Activated CD4-positive, alpha-beta T cell treated with anti-CD3 and anti-CD28 coated beads for 36 hours (primary cell): Measurements from ENCODE around the gene KIRREL3. TPM values are rescaled to one million over a fixed set of nuclear protein-coding genes. Genes with fewer than 3 reads are reported as not detected.

Experiments used
- ATAC-seq: fragments of 200-7000 bp; cut with Tn5 transposase; one replicate; pipeline ENCODE4 v1.10.0; 2021; ENCODE audit warnings: mild to moderate bottlenecking, moderate library complexity
- CTCF ChIA-PET: fragments of 350-600 bp; sonication (Branson Sonifier 250); formaldehyde crosslinking; loops from one replicate; lab custom pipeline; 2021; ENCODE audit warnings: antibody characterized with exemption; lab: Charles Lee
- POLR2A ChIA-PET: fragments of 350-600 bp; sonication (Branson Sonifier 250); formaldehyde crosslinking; loops from one replicate; lab custom pipeline; 2021; ENCODE audit warnings: antibody characterized with exemption, inconsistent platforms; lab: Charles Lee
- DNase-seq: peaks from one replicate; pipeline ENCODE4 v3.0.0-alpha.2; 2020
- H3K27ac Mint-ChIP-seq: one replicate; pipeline ENCODE4 v1.8.0; 2021; ENCODE audit warnings: mixed read lengths
- H3K27me3 Mint-ChIP-seq: one replicate; pipeline ENCODE4 v1.8.0; 2021; ENCODE audit warnings: mixed read lengths
- H3K36me3 Mint-ChIP-seq: one replicate; pipeline ENCODE4 v1.8.0; 2021; ENCODE audit warnings: low read depth, mixed read lengths
- H3K4me1 Mint-ChIP-seq: one replicate; pipeline ENCODE4 v1.8.0; 2021; ENCODE audit warnings: mixed read lengths
- H3K4me3 Mint-ChIP-seq: one replicate; pipeline ENCODE4 v1.8.0; 2021; ENCODE audit warnings: mild to moderate bottlenecking, moderate library complexity, mixed read lengths
- H3K9me3 Mint-ChIP-seq: one replicate; pipeline ENCODE4 v1.8.0; 2021; ENCODE audit warnings: low read depth, mixed read lengths
- intact Hi-C, 2 experiments: fragments of 100-400 bp; cut with DNase I in 1 of 2; cut with micrococcal nuclease in 1 of 2; formaldehyde crosslinking; loops; one replicate each; pipeline versions ENCODE4 v1.14.2 to v1.15.1; 2022 to 2024; cut with DNase I, micrococcal nuclease
- total RNA-seq, 2 experiments: library from RNA; stranded (reverse); gene quantifications; one replicate each; pipeline ENCODE4 v1.2.3, GENCODE V29; 2021

The KIRREL3 gene
- total RNA-seq, 2 experiments from 2014 or later, result not detected

DNA sequence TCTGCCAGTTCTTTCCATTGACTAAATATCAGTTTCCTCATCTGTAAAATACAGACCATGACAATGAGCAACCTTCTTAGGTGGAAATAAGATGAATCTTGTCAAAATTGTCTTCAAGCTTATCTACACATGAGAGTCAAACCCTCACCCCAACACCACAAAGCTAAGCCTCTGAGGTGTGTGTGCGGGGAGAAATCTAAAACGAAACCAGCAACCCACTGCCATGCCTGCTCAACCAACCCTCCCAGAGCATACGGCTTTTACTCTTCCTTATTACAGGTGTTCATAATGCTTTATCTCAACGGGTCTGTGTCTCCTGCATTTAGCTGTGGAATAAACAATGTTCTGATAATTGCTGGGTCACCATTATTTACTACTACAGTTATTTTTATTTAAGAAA is 235.4 kb downstream of the KIRREL3 start:
- ChIA-PET POLR2A (no interaction called here), CTCF (no interaction called here)
- Mint-ChIP-seq H3K36me3 (no peaks in the 10 kb centered on the region), H3K27ac (no peak overlapping the region), H3K9me3 (no peaks in the 10 kb centered on the region), H3K4me1 (no peaks in the 10 kb centered on the region), H3K27me3 (peaks cover 4% of the 10 kb centered on the region), H3K4me3 (no peak overlapping the region)
- no peak for DNase-seq
- no peak for ATAC-seq
- intact Hi-C loops, result no loop called here

DNA sequence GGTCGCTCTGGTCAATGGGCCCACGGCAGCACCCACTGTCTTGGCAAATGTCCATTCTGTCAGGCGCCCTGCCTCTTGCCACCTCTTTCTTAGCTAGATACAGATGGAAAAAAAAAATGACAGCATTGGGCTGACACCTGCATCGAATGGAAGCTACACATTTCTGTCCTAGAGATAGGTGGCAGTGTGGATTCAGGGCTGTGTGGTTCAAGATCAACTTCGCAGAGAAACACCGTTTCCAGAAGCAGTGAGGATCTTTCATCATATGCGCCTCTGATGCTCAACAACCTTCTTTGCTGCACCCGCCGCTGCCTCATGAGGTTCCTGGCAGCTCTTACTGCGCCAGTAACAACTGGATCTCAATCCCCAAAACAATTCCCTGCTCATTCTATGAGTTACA is 236.3 kb downstream of the KIRREL3 start:
- Mint-ChIP-seq H3K9me3 (no peaks in the 10 kb centered on the region), H3K4me1 (no peaks in the 10 kb centered on the region), H3K4me3 (no peak overlapping the region), H3K27ac (no peak overlapping the region), H3K36me3 (no peaks in the 10 kb centered on the region), H3K27me3 (peaks cover 4% of the 10 kb centered on the region)
- intact Hi-C loops, result no loop called here
- ATAC-seq (no peak), DNase-seq (no peak)
- ChIA-PET CTCF (interaction anchor here (0.7 kb wide), 1 partner anchor 226 kb away, joined by 3 read pairs; no protein-coding TSS in a partner anchor), POLR2A (no interaction called here)

DNA sequence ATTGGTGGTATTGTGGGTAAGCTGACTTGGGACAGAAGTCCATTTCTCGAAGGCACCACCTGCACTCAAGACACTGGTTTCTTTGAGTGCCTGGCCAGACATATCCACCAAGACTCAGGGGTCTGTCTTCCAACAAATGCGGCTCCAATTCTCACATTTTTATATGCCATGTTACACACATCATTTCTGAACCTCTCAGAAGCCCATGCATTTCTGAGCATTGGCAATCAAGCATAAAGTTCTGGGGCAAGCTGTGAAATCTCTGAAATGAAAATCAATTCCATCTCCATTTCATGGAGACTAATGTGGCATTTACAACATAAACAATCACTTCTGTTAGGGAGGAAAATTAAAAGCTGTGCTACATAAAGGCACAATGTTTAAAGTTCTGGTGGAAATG is 243.7 kb downstream of the KIRREL3 start:
- intact Hi-C loops, result no loop called here
- DNase-seq (no peak), ATAC-seq (no peak)
- Mint-ChIP-seq H3K27ac (no peak overlapping the region), H3K9me3 (no peaks in the 10 kb centered on the region), H3K36me3 (no peaks in the 10 kb centered on the region), H3K4me1 (no peaks in the 10 kb centered on the region), H3K27me3 (peaks cover 2% of the 10 kb centered on the region), H3K4me3 (no peak overlapping the region)
- CTCF ChIA-PET, result interaction anchor here (0.6 kb wide), 1 partner anchor 759 kb away, joined by 5 read pairs; no protein-coding TSS in a partner anchor
- POLR2A ChIA-PET, result no interaction called here

DNA sequence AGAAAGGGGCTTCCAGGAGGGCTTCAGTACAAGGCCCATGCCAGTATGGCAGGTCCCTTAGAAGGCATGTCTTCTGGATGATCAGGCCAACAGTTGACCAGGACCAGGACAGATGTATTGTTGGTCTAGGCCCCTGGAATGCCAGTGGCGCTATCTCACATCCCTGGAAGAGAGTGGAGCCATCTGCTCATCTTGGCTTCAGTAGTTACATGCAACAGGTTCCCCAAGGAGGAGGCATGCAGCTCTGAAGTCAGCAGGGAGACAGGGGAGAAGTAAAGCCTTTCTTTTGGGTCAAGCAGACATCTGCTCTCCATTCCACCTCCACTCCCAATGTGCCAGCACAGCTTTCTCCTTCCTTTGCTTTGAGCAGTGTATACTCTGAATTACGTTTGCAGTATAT is 244.1 kb downstream of the KIRREL3 start:
- intact Hi-C loops, result no loop called here
- peaks cover 2% of the 10 kb centered on the region for H3K27me3 Mint-ChIP-seq
- ChIA-PET CTCF (interaction anchor here (0.6 kb wide), 1 partner anchor 759 kb away, joined by 5 read pairs; no protein-coding TSS in a partner anchor), POLR2A (no interaction called here)
- H3K9me3 Mint-ChIP-seq, result no peaks in the 10 kb centered on the region
- H3K27ac Mint-ChIP-seq, result no peak overlapping the region
- no peak for ATAC-seq
- H3K36me3 Mint-ChIP-seq, result no peaks in the 10 kb centered on the region
- H3K4me3 Mint-ChIP-seq, result no peak overlapping the region
- no peak for DNase-seq
- H3K4me1 Mint-ChIP-seq, result no peaks in the 10 kb centered on the region

DNA sequence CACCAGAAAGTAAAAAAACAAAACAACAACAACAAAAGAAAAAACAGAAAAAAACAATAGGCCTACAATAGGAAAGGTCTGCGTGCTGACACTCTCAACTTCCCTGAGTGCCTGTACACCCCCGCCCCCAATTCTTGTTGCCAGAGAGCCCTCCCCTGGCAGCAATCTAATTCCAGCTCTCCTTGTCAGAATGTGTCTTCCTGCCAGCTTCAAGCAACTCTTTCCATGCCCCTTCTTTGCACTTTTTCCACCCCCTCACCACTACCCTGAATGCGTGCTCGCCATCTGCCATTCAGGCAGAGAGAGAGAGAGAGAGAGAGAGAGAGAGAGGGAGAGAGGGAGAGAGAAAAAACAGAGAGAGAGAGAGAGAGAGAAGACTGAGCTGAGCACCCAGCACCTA is 245.0 kb downstream of the KIRREL3 start:
- H3K4me3 Mint-ChIP-seq, result no peak overlapping the region
- ChIA-PET POLR2A (no interaction called here), CTCF (no interaction called here)
- H3K4me1 Mint-ChIP-seq, result no peaks in the 10 kb centered on the region
- ATAC-seq (no peak), DNase-seq (no peak)
- H3K27ac Mint-ChIP-seq, result no peak overlapping the region
- H3K27me3 Mint-ChIP-seq, result peaks cover 6% of the 10 kb centered on the region
- H3K36me3 Mint-ChIP-seq, result no peaks in the 10 kb centered on the region
- intact Hi-C loops, result no loop called here
- H3K9me3 Mint-ChIP-seq, result no peaks in the 10 kb centered on the region

DNA sequence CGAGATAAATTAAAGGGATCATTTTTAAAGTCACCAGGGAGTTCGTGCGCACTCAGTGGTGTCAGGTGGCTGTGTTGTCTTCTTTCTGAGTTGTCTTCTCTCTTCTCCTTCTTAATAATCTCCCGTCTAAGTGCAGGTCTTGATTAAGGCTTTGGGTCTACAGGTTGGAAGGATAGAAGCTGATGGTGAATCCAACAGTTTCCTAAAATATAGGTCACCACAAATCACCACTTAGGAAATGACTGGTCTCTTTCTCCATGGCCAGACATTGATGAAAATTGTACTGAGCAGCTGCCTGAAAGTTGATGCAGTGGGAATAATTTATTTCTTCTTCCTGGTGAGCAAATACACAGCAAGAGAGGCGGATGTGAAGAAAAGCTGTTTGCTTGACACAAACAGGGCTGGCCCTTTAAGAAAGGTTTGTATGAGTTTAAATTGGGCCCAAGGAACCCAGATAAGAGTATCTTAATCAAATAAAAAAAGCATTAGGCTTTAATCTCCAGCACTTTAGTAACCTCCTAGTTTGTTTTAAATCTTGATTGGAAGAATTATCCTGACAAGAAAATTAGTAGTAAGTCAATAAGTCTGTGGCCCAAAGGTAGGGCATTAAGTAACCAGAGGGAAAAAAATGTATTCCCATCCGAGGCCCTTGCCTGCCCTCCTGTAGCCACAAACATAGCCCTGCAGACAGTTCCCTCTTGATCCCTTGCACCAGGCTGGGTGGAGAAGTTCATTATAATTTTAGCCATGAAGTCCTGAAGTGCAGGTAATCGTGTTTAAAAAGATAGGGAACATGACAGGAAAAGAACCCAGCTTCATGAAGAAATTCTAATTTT is 245.8 kb downstream of the KIRREL3 start:
- intact Hi-C loops, result no loop called here
- Mint-ChIP-seq H3K27me3 (peaks cover 6% of the 10 kb centered on the region), H3K36me3 (no peaks in the 10 kb centered on the region), H3K9me3 (no peaks in the 10 kb centered on the region), H3K4me3 (no peak overlapping the region), H3K27ac (no peak overlapping the region), H3K4me1 (no peaks in the 10 kb centered on the region)
- CTCF ChIA-PET, result no interaction called here
- POLR2A ChIA-PET, result no interaction called here
- no peak for ATAC-seq
- no peak for DNase-seq

DNA sequence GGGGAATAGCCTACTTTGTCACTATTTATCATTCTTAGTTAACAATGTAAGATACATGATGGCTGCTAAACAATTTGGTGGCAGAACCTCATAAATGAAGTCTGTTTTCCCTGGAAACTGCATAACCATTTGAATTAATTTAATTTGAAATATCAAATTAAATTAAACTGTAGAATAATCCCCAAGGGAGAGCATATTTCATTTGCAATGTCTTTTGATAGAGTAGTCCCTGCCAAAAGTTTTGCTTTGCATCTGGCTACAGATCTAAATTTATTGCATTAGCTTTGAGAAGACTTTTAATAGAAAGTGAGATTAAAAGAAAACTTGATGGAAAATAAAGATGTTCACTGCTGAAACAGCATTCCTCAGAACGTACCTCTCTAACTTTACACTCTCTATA is 246.6 kb downstream of the KIRREL3 start:
- Mint-ChIP-seq H3K4me1 (no peaks in the 10 kb centered on the region), H3K36me3 (no peaks in the 10 kb centered on the region), H3K27ac (no peak overlapping the region), H3K9me3 (no peaks in the 10 kb centered on the region), H3K27me3 (peaks cover 13% of the 10 kb centered on the region), H3K4me3 (no peak overlapping the region)
- POLR2A ChIA-PET, result no interaction called here
- intact Hi-C loops, result no loop called here
- CTCF ChIA-PET, result no interaction called here
- no peak for DNase-seq
- ATAC-seq, result no peak

DNA sequence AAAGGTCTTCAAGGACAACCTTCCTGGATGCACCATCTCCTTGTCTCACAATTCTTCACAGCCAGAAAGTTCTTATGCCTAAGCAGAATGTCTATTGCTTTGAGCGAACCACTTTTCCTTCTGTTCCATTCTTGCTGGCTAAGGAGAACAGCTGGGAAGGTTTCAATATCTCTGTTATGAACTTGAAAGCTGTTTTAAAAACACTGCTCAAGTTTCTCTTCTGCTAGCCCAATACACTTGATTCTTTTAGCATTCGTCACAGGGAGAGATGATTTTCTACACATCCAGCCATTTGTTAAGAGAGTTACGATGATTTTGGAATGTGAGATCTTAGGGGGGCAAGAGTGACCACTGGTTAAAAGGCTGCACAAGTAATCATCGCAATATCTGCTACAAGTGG is 249.3 kb downstream of the KIRREL3 start:
- CTCF ChIA-PET, result no interaction called here
- POLR2A ChIA-PET, result no interaction called here
- intact Hi-C loops, result no loop called here

DNA sequence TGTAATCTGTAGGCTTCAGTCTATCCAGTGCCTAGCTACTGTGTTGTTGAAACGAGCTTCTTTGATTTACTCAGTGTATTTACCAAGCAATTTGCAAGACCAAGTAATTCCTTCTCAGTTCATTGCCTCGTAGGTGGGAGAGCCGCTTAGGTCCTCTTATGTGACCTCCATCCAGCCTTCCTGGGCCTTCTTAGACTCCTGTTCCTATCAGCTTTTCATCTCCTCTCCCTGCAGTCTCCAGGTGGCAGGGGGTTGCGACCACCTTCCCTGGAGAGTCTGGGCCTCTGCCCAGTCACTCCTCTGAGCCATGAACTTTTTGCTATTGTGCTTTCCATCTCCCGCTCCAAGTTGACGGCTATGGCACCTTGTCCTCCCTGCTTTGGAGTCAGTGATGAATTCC is 251.8 kb downstream of the KIRREL3 start:
- ATAC-seq, result no peak
- Mint-ChIP-seq H3K9me3 (no peaks in the 10 kb centered on the region), H3K27ac (no peak overlapping the region), H3K4me3 (no peak overlapping the region), H3K27me3 (peaks cover 17% of the 10 kb centered on the region), H3K36me3 (no peaks in the 10 kb centered on the region), H3K4me1 (no peaks in the 10 kb centered on the region)
- DNase-seq, result no peak
- ChIA-PET POLR2A (no interaction called here), CTCF (no interaction called here)
- intact Hi-C loops, result no loop called here

More for the DNA sequence above, 249.3 kb downstream of the KIRREL3 start:
- no peak for DNase-seq
- no peaks in the 10 kb centered on the region for H3K9me3 Mint-ChIP-seq
- H3K4me1 Mint-ChIP-seq, result no peaks in the 10 kb centered on the region
- H3K27me3 Mint-ChIP-seq, result peaks cover 15% of the 10 kb centered on the region
- no peak overlapping the region for H3K27ac Mint-ChIP-seq
- ATAC-seq, result no peak
- H3K4me3 Mint-ChIP-seq, result no peak overlapping the region
- no peaks in the 10 kb centered on the region for H3K36me3 Mint-ChIP-seq

DNA sequence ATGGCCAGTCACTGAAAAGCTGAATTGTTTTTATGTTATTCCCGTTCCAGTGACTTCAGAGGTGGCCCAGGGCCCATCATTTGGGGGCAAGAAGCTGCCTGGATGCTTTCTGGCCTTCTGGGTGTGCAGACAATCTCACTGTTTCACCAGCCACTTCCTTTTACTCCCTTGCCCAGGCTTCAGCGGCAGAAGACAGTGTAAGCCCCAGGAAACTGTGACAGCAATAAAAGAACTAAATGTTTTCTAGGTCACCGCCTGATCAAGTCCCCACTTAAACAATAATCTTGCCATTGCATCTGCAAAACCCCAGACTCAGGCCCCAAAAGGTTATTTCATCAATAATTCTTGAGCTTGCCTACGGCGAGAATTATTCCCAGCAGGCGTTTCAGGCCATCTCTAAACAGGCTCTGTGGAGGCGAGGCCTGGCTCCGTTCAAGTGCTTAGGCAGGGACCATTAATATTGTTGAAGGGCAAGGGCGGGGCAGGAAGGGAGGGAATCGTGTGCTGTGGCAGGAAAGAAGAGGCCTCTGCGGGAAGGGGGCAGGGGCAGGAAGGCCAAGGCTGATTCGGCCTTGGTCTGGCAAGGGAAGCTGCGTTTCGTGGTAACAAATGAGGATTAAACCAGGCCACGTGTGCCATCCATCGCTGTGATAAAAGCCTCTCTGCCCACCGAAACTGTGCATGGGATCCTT is 252.3 kb downstream of the KIRREL3 start:
- DNase-seq, result no peak
- Mint-ChIP-seq H3K4me1 (no peaks in the 10 kb centered on the region), H3K36me3 (no peaks in the 10 kb centered on the region), H3K9me3 (no peaks in the 10 kb centered on the region), H3K27ac (no peak overlapping the region), H3K27me3 (peaks cover 17% of the 10 kb centered on the region), H3K4me3 (no peak overlapping the region)
- ATAC-seq, result no peak
- ChIA-PET POLR2A (no interaction called here), CTCF (no interaction called here)
- intact Hi-C loops, result no loop called here

DNA sequence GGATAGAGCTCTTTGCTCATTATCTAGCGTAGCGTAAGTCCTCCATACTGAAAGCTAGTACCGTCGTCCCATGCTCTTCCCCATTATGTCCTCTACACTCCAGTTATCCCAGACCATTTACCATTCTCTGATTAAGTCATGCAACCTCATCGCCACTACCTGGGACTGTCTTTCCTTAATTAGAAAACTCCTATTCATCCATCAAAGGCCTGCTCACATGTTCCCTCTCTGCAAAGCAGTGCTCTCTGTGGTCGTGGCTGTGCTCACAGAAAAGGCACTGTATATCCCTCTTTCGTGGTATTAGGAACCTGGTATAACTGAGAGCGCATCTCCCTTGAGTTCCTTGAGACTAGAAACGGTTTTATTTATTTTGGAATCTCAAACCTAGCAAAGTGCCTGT is 253.3 kb downstream of the KIRREL3 start:
- CTCF ChIA-PET, result interaction anchor here (0.6 kb wide), 1 partner anchor 69 kb away, joined by 3 read pairs; no protein-coding TSS in a partner anchor
- DNase-seq, result no peak
- intact Hi-C loops, result no loop called here
- H3K9me3 Mint-ChIP-seq, result no peaks in the 10 kb centered on the region
- no peak for ATAC-seq
- POLR2A ChIA-PET, result no interaction called here
- H3K27ac Mint-ChIP-seq, result no peak overlapping the region
- no peaks in the 10 kb centered on the region for H3K36me3 Mint-ChIP-seq
- H3K27me3 Mint-ChIP-seq, result peaks cover 15% of the 10 kb centered on the region
- H3K4me3 Mint-ChIP-seq, result no peak overlapping the region
- H3K4me1 Mint-ChIP-seq, result no peaks in the 10 kb centered on the region

DNA sequence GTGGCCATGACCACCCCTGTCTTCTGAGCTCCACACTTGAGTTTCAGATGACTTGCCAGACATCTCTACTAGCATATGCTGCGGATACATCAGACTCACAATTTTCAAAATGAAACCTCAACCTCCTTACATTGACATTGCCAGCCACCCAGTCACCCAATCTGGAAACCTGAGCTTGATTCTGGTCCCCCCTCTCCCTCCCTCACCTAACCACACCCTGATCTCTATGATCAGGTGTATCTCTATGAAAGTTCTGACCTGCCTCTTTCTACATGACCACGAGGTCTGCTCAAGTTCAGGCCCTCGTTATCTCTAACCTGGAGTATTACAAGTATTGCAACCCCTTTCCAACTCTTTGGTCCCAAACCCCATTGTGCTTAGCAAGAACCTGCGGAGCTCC is 254.1 kb downstream of the KIRREL3 start:
- peaks cover 15% of the 10 kb centered on the region for H3K27me3 Mint-ChIP-seq
- no peaks in the 10 kb centered on the region for H3K9me3 Mint-ChIP-seq
- H3K36me3 Mint-ChIP-seq, result no peaks in the 10 kb centered on the region
- H3K4me3 Mint-ChIP-seq, result no peak overlapping the region
- DNase-seq (no peak), ATAC-seq (no peak)
- ChIA-PET POLR2A (no interaction called here), CTCF (interaction anchor here (0.6 kb wide), 1 partner anchor 53 kb away, joined by 3 read pairs; no protein-coding TSS in a partner anchor)
- no peaks in the 10 kb centered on the region for H3K4me1 Mint-ChIP-seq
- no peak overlapping the region for H3K27ac Mint-ChIP-seq
- intact Hi-C loops, result no loop called here
